Peyer's patch (tissue), 4 donors: ENCODE results near the gene GUCY1A2.

Source experiments
- CTCF ChIP-seq, 6 experiments: fragments of 450-650 bp in 4 of 6; fragments of 200-600 bp in 2 of 6; sonication (generic) in 1 of 6; IDR thresholded peaks; one replicate each; pipeline ENCODE4 v1.5.1; 2017 to 2019; ENCODE audit warnings: antibody characterized with exemption in 6 of 6, mild to moderate bottlenecking in 3 of 6, moderate library complexity in 1 of 6
- POLR2A ChIP-seq, 2 donors: fragments of 450-650 bp; IDR thresholded peaks; one replicate each; pipeline ENCODE4 v1.5.1; 2017; ENCODE audit warnings: antibody characterized with exemption in 2 of 2, mild to moderate bottlenecking in 2 of 2, moderate library complexity in 2 of 2

GRCh38 chr11:106983991-106984390 is 34.3 kb downstream of the GUCY1A2 start:
- TF ChIP-seq CTCF (IDR thresholded peaks at IDR 0.05) (no peak), POLR2A (IDR thresholded peaks at IDR 0.05) (no peak)
